Smooth muscle cell (in vitro differentiated cells): ENCODE data around the gene FSTL4. TPM values are rescaled to one million over a fixed set of nuclear protein-coding genes. Genes with fewer than 3 reads are reported as not detected.

Source experiments
- DNase-seq: peaks from one replicate; lab custom pipeline; 2025; ENCODE audit not compliant: unreplicated experiment; lab: John Stamatoyannopoulos, UW
- H2AFZ ChIP-seq: fragments of 200-600 bp; sonication (generic); 2 replicates; pipeline ENCODE4 v1.6.0; 2016; ENCODE audit warnings: antibody characterized with exemption, low read depth, mild to moderate bottlenecking
- H3F3A ChIP-seq: fragments of 200-600 bp; sonication (generic); 2 replicates; pipeline ENCODE4 v1.6.0; 2017; ENCODE audit warnings: antibody characterized with exemption, low read depth
- H3K27ac ChIP-seq: fragments of 200-600 bp; sonication (generic); 2 replicates; pipeline ENCODE4 v1.5.1; 2016; ENCODE audit warnings: low read depth, mild to moderate bottlenecking
- H3K27me3 ChIP-seq: fragments of 200-600 bp; sonication (generic); 2 replicates; pipeline ENCODE4 v1.6.1; 2016; ENCODE audit warnings: low read depth, mild to moderate bottlenecking
- H3K36me3 ChIP-seq: fragments of 200-600 bp; sonication (generic); 2 replicates; pipeline ENCODE4 v1.5.1; 2016; ENCODE audit warnings: low read depth
- H3K4me1 ChIP-seq: fragments of 200-600 bp; sonication (generic); 2 replicates; pipeline ENCODE4 v1.5.1; 2016; ENCODE audit warnings: low read depth
- H3K4me2 ChIP-seq: fragments of 200-600 bp; sonication (generic); 2 replicates; pipeline ENCODE4 v1.6.0; 2016; ENCODE audit warnings: mild to moderate bottlenecking
- H3K4me3 ChIP-seq: fragments of 200-600 bp; sonication (generic); 2 replicates; pipeline ENCODE4 v1.5.1; 2016; ENCODE audit warnings: mild to moderate bottlenecking
- H3K79me2 ChIP-seq: fragments of 200-600 bp; sonication (generic); 2 replicates; pipeline ENCODE4 v1.6.0; 2016; ENCODE audit warnings: low read depth, mild to moderate bottlenecking
- H3K9ac ChIP-seq: fragments of 200-600 bp; sonication (generic); 2 replicates; pipeline ENCODE4 v1.6.0; 2016; ENCODE audit warnings: low read depth
- H3K9me3 ChIP-seq: fragments of 200-600 bp; sonication (generic); replicated peaks from 2 replicates; pipeline ENCODE4 v1.5.1; 2016; ENCODE audit warnings: low read depth
- H4K20me1 ChIP-seq: fragments of 200-600 bp; sonication (generic); 2 replicates; pipeline ENCODE4 v1.6.0; 2016; ENCODE audit warnings: low read depth
- WGBS: methylation state at CpG from one replicate; pipeline ENCODE4 v1.1.7; 2016; ENCODE audit warnings: low lambda C conversion rate; 5-methylcytosine and 5-hydroxymethylcytosine counted together
- polyA plus RNA-seq: library from polyadenylated mRNA; unstranded; fragments of >200 nt; fragmentation: Nextera tagmentation; extraction: Ambion mirVana; gene quantifications from 2 replicates; pipeline ENCODE4 v1.2.1, GENCODE V29; 2016
- total RNA-seq: library from RNA; depleted of rRNA; stranded (reverse); fragments of >200 nt; gene quantifications from 2 replicates; pipeline ENCODE4 v1.2.3, GENCODE V29; 2014
- TF ChIP-seq, protein P1 (sequence below): fragments of 200-600 bp; sonication (generic); IDR thresholded peaks from 2 replicates; pipeline ENCODE4 v1.5.1; 2017; ENCODE audit warnings: borderline replicate concordance, mild to moderate bottlenecking, antibody characterized with exemption; ENCODE audit not compliant: insufficient read depth, poor library complexity, severe bottlenecking

Gene FSTL4
- total and polyA plus RNA-seq, 2 experiments from 2014 or later: 0.49 TPM; not detected in 1

DNA sequence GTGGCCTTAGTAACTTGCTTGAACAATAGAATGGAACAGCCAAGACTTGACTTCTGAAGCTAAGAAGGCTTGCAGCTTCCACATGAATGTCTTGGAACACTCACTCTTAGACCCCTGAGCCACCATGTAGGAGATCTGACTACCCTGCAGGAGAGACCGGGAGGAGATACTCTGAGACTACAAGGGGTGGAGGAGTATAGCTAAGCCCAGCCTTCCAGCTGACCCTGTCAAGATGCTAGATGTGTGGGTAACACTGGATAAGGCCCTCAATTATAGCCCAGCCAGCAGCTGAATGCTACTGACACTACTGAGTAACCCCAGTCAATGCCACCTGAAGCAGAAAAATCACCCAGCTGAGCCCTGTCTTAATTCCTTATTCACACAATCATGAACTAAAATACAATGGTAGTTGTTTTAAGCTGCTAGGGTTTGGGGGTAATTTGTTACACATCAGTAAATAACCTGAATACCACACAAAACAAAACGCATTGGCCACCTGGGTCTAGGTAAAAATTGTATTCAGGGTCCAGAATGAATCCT is 180.9 kb downstream of the FSTL4 start:
- Histone ChIP-seq H3F3A (no peaks in the 10 kb centered on the region), H3K9ac (no peak overlapping the region), H3K4me1 (peaks cover 8% of the 10 kb centered on the region), H3K36me3 (no peaks in the 10 kb centered on the region), H3K9me3 (no peaks in the 10 kb centered on the region), H3K4me3 (no peak overlapping the region), H3K27me3 (peaks cover 9% of the 10 kb centered on the region), H3K79me2 (no peaks in the 10 kb centered on the region), H3K4me2 (no peak overlapping the region), H4K20me1 (no peaks in the 10 kb centered on the region), H3K27ac (no peak overlapping the region), H2AFZ (no peak overlapping the region)
- 81% methylated on average over 2 of the region's 2 CpGs for WGBS
- no peak for DNase-seq
- TF ChIP-seq, protein P1, sequence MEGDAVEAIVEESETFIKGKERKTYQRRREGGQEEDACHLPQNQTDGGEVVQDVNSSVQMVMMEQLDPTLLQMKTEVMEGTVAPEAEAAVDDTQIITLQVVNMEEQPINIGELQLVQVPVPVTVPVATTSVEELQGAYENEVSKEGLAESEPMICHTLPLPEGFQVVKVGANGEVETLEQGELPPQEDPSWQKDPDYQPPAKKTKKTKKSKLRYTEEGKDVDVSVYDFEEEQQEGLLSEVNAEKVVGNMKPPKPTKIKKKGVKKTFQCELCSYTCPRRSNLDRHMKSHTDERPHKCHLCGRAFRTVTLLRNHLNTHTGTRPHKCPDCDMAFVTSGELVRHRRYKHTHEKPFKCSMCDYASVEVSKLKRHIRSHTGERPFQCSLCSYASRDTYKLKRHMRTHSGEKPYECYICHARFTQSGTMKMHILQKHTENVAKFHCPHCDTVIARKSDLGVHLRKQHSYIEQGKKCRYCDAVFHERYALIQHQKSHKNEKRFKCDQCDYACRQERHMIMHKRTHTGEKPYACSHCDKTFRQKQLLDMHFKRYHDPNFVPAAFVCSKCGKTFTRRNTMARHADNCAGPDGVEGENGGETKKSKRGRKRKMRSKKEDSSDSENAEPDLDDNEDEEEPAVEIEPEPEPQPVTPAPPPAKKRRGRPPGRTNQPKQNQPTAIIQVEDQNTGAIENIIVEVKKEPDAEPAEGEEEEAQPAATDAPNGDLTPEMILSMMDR: no peak

DNA sequence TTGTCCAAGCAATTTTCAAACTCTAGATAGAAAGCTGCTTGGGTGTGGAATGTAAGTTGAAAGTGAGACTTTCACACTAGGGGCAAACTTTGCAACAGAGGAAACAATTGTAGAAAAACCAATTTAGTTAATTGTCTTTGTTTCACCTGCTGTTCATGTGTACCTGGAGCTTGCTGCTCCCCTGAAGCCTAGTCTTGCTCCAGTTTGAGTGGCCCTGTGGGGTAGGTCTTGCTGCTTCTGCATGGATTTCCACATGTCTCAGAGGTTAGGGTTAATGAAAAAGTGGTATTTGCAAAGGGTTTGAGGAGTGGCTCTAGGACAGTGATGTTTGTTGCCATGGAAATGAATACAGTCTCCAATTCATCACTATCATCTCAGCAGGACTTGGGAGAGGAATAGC is 182.2 kb downstream of the FSTL4 start:
- H3K4me3 ChIP-seq: no peak overlapping the region
- H4K20me1 ChIP-seq: no peaks in the 10 kb centered on the region
- no peaks in the 10 kb centered on the region for H3K36me3 ChIP-seq
- no peak overlapping the region for H3K27ac ChIP-seq
- TF ChIP-seq, protein P1: no peak
- no peak overlapping the region for H3K9ac ChIP-seq
- no peak for DNase-seq
- H3K9me3 ChIP-seq: no peaks in the 10 kb centered on the region
- peaks cover 17% of the 10 kb centered on the region for H3K4me1 ChIP-seq
- H3K79me2 ChIP-seq: no peaks in the 10 kb centered on the region
- H3K4me2 ChIP-seq: no peak overlapping the region
- peaks cover 9% of the 10 kb centered on the region for H3K27me3 ChIP-seq
- H2AFZ ChIP-seq: no peak overlapping the region
- no peaks in the 10 kb centered on the region for H3F3A ChIP-seq

DNA sequence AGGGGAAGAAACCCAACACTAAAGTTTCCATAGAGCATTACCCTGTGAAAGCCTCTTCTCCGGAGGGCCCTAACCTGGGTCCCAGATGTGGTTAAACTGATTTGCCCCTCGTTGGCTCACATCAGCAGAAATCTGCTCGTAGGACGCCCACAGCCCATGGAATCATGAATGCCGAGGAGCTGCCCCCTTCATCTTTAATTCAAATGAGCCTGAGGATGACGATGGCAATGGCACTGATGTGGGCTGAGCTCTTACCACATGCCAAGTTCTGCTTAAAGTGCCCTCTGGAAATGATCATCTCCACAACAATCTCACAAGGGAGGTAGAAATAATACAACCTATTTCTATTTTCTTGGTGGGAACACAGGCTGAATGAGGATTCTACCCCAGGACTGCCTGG is 183.3 kb downstream of the FSTL4 start:
- H3K36me3 ChIP-seq: no peaks in the 10 kb centered on the region
- H3K4me2 ChIP-seq: no peak overlapping the region
- no peaks in the 10 kb centered on the region for H3K79me2 ChIP-seq
- peaks cover 17% of the 10 kb centered on the region for H3K4me1 ChIP-seq
- peaks cover 9% of the 10 kb centered on the region for H3K27me3 ChIP-seq
- no peak overlapping the region for H3K4me3 ChIP-seq
- no peak overlapping the region for H3K27ac ChIP-seq
- DNase-seq: no peak
- H3K9me3 ChIP-seq: no peaks in the 10 kb centered on the region
- H3K9ac ChIP-seq: no peak overlapping the region
- no peaks in the 10 kb centered on the region for H4K20me1 ChIP-seq
- TF ChIP-seq, protein P1: no peak
- H3F3A ChIP-seq: no peaks in the 10 kb centered on the region
- 91% methylated on average over 6 of the region's 6 CpGs for WGBS
- H2AFZ ChIP-seq: no peak overlapping the region

DNA sequence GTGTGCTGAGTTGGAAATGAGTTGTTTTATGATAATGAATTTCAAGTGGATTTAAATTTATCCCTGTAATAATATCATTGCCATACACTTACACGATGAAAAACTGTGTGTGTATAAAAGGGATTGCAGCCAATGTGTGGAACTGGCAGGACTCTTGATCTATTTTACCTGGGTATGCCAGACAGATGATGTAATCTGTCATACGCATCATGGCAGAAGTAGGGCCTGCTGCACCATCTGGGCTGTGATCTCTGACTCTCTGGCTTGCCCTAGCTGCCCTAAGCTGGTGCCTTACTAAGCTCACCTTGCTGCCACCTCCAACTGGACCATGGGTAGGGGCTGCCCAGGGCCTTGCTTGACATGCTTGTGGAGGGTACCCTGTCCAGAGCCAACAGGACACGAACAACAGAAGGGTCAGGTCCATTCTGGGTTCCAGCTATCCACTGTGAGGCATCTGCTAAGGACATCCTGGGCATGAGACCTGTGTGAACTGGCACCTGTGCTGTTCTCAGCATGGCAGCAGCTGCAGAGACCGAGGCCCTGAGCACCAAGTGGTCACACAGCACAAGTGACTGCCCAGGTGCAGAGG is 184.2 kb downstream of the FSTL4 start:
- WGBS: 90% methylated on average over 4 of the region's 4 CpGs
- no peaks in the 10 kb centered on the region for H3F3A ChIP-seq
- no peaks in the 10 kb centered on the region for H4K20me1 ChIP-seq
- peaks cover 9% of the 10 kb centered on the region for H3K27me3 ChIP-seq
- DNase-seq: no peak
- no peaks in the 10 kb centered on the region for H3K9me3 ChIP-seq
- H3K4me2 ChIP-seq: no peak overlapping the region
- H3K9ac ChIP-seq: no peak overlapping the region
- peaks cover 17% of the 10 kb centered on the region for H3K4me1 ChIP-seq
- H2AFZ ChIP-seq: no peak overlapping the region
- no peak overlapping the region for H3K4me3 ChIP-seq
- no peak overlapping the region for H3K27ac ChIP-seq
- H3K79me2 ChIP-seq: no peaks in the 10 kb centered on the region
- no peaks in the 10 kb centered on the region for H3K36me3 ChIP-seq
- TF ChIP-seq, protein P1: no peak
